HEK293 (cell line): Measurements from ENCODE around the gene TLR9.

Experiments used
- CTCF ChIA-PET: fragments of 350-600 bp; formaldehyde crosslinking; extraction: SDS; loops from one replicate; lab custom pipeline; 2021; ENCODE audit warnings: antibody characterized with exemption; lab: Yijun Ruan, JAX
- POLR2A ChIA-PET: fragments of 300-600 bp; formaldehyde crosslinking; extraction: SDS; loops from one replicate; lab custom pipeline; 2020; ENCODE audit warnings: antibody characterized with exemption, inconsistent platforms; lab: Yijun Ruan, JAX
- H3K27ac ChIP-seq: fragments of 200-500 bp; sonication (Bioruptor generic); 2 replicates; pipeline ENCODE4 v1.5.1; 2014; ENCODE audit warnings: low read depth, low read length, control low read depth, inconsistent platforms; ENCODE audit errors: extremely low read depth
- H3K36me3 ChIP-seq, 2 experiments: fragments of 200-500 bp in 1 of 2; sonication (Bioruptor generic) in 1 of 2; 1 replicate in 1 of 2; 2 replicates in 1 of 2; pipeline ENCODE4 v1.5.1; 2014 to 2017; ENCODE audit warnings: inconsistent platforms in 2 of 2, low read length in 2 of 2; ENCODE audit not compliant: control insufficient read depth in 2 of 2, insufficient read depth in 1 of 2
- H3K4me1 ChIP-seq: fragments of 200-500 bp; sonication (Bioruptor generic); 2 replicates; pipeline ENCODE4 v1.5.1; 2014; ENCODE audit warnings: mild to moderate bottlenecking, low read length, inconsistent platforms; ENCODE audit not compliant: control insufficient read depth, insufficient read depth
- H3K4me3 ChIP-seq: 2 replicates; pipeline ENCODE4 v1.5.1; 2011; ENCODE audit warnings: low read depth, mild to moderate bottlenecking, control low read depth, low read length, moderate library complexity
- H3K9me3 ChIP-seq: fragments of 200-500 bp; sonication (Bioruptor generic); 2 replicates; pipeline ENCODE4 v1.5.1; 2014; ENCODE audit warnings: low read depth, low read length, inconsistent platforms; ENCODE audit not compliant: control insufficient read depth, insufficient read depth
- AEBP2 ChIP-seq: fragments of 450-650 bp; formaldehyde crosslinking; IDR thresholded peaks from 2 replicates; pipeline ENCODE4 v1.5.1; 2016; ENCODE audit warnings: missing biosample characterization, missing genetic modification characterization, borderline replicate concordance
- KLF8 ChIP-seq: fragments of 450-650 bp; formaldehyde crosslinking; IDR thresholded peaks from 2 replicates; pipeline ENCODE4 v1.5.1; 2016; ENCODE audit warnings: missing biosample characterization, missing genetic modification characterization
- MZF1 ChIP-seq: fragments of 450-650 bp; formaldehyde crosslinking; IDR thresholded peaks from 2 replicates; pipeline ENCODE4 v1.5.1; 2017; ENCODE audit warnings: missing biosample characterization, missing genetic modification characterization, borderline replicate concordance
- OVOL3 ChIP-seq: fragments of 450-650 bp; formaldehyde crosslinking; IDR thresholded peaks from 2 replicates; pipeline ENCODE4 v1.5.1; 2016; ENCODE audit warnings: missing biosample characterization, missing genetic modification characterization
- PRDM4 ChIP-seq: fragments of 450-650 bp; formaldehyde crosslinking; IDR thresholded peaks from 2 replicates; pipeline ENCODE4 v1.5.1; 2017; ENCODE audit warnings: missing biosample characterization, missing genetic modification characterization
- TRIM28 ChIP-seq: IDR thresholded peaks from 2 replicates; pipeline ENCODE4 v1.6.1; 2011; ENCODE audit warnings: low read length, control low read depth, borderline replicate concordance
- ZBTB11 ChIP-seq: fragments of 450-650 bp; formaldehyde crosslinking; conservative IDR thresholded peaks from 2 replicates; pipeline ENCODE4 v1.5.1; 2016; ENCODE audit warnings: low read depth, missing biosample characterization, missing genetic modification characterization
- ZNF121 ChIP-seq: fragments of 450-650 bp; formaldehyde crosslinking; IDR thresholded peaks from 2 replicates; pipeline ENCODE4 v1.5.1; 2016; ENCODE audit warnings: missing biosample characterization, missing genetic modification characterization
- ZNF132 ChIP-seq: fragments of 450-650 bp; formaldehyde crosslinking; IDR thresholded peaks from 2 replicates; pipeline ENCODE4 v1.5.1; 2017; ENCODE audit warnings: missing biosample characterization, missing genetic modification characterization, borderline replicate concordance
- ZNF214 ChIP-seq: fragments of 450-650 bp; formaldehyde crosslinking; IDR thresholded peaks from 2 replicates; pipeline ENCODE4 v1.5.1; 2017; ENCODE audit warnings: missing biosample characterization, mild to moderate bottlenecking, missing genetic modification characterization, borderline replicate concordance
- ZNF24 ChIP-seq: fragments of 450-650 bp; formaldehyde crosslinking; IDR thresholded peaks from 2 replicates; pipeline ENCODE4 v1.5.1; 2016; ENCODE audit warnings: missing biosample characterization, missing genetic modification characterization
- ZNF324 ChIP-seq: fragments of 450-650 bp; formaldehyde crosslinking; IDR thresholded peaks from 2 replicates; pipeline ENCODE4 v1.5.1; 2016; ENCODE audit warnings: missing biosample characterization, missing genetic modification characterization
- ZNF335 ChIP-seq: fragments of 450-650 bp; formaldehyde crosslinking; conservative IDR thresholded peaks from 2 replicates; pipeline ENCODE4 v1.5.1; 2016; ENCODE audit warnings: missing biosample characterization, missing genetic modification characterization
- ZNF354C ChIP-seq: fragments of 450-650 bp; formaldehyde crosslinking; IDR thresholded peaks from 2 replicates; pipeline ENCODE4 v1.5.1; 2016; ENCODE audit warnings: missing biosample characterization, missing genetic modification characterization, low read depth, borderline replicate concordance
- ZNF366 ChIP-seq: fragments of 450-650 bp; formaldehyde crosslinking; conservative IDR thresholded peaks from 2 replicates; pipeline ENCODE4 v1.5.1; 2016; ENCODE audit warnings: missing biosample characterization, missing genetic modification characterization
- ZNF394 ChIP-seq: fragments of 450-650 bp; formaldehyde crosslinking; IDR thresholded peaks from 2 replicates; pipeline ENCODE4 v1.5.1; 2016; ENCODE audit warnings: missing biosample characterization, missing genetic modification characterization, mild to moderate bottlenecking, moderate library complexity, borderline replicate concordance
- ZNF433 ChIP-seq: fragments of 450-650 bp; formaldehyde crosslinking; IDR thresholded peaks from 2 replicates; pipeline ENCODE4 v1.5.1; 2016; ENCODE audit warnings: missing biosample characterization, missing genetic modification characterization, low read depth
- ZNF514 ChIP-seq: fragments of 450-650 bp; formaldehyde crosslinking; IDR thresholded peaks from 2 replicates; pipeline ENCODE4 v1.5.1; 2016; ENCODE audit warnings: missing biosample characterization, missing genetic modification characterization
- ZNF548 ChIP-seq: fragments of 450-650 bp; formaldehyde crosslinking; IDR thresholded peaks from 2 replicates; pipeline ENCODE4 v1.5.1; 2016; ENCODE audit warnings: missing biosample characterization, missing genetic modification characterization
- ZNF626 ChIP-seq: fragments of 450-650 bp; sonication (Bioruptor Pico); formaldehyde crosslinking; IDR thresholded peaks from 2 replicates; pipeline ENCODE4 v1.5.1; 2018; ENCODE audit warnings: missing biosample characterization, missing genetic modification characterization, inconsistent platforms
- ZNF692 ChIP-seq: fragments of 450-650 bp; formaldehyde crosslinking; IDR thresholded peaks from 2 replicates; pipeline ENCODE4 v1.5.1; 2016; ENCODE audit warnings: missing biosample characterization, missing genetic modification characterization
- ZNF777 ChIP-seq: fragments of 450-650 bp; formaldehyde crosslinking; IDR thresholded peaks from 2 replicates; pipeline ENCODE4 v1.5.1; 2017; ENCODE audit warnings: missing biosample characterization, missing genetic modification characterization, borderline replicate concordance

TLR9 gene

GRCh38 chr3:52220380-52221026, 4.9 kb downstream of the TLR9 start (continued):
- TF ChIP-seq ZNF335 (tag by site-specific recombination) (0 out of 2 replicates have a peak, but pooled peaks have one; percentile 21), ZNF366 (tag by site-specific recombination) (peak; percentile 54; the same call in 1 of the 2 replicates), ZNF394 (tag by site-specific recombination) (peak; percentile 21; the same call in 1 of the 2 replicates)

- ChIA-PET CTCF (interaction anchor here (0.7 to 8.1 kb wide), 11 partner anchors 10 to 303 kb away, joined by 3 to 95 read pairs (median 10); no protein-coding TSS in a partner anchor), POLR2A (no interaction called here)
- no peak for TF ChIP-seq OVOL3 (tag by site-specific recombination)
- TF ChIP-seq ZNF324 (tag by site-specific recombination) = no peak
- TF ChIP-seq ZBTB11 (tag by site-specific recombination) = no peak
- TF ChIP-seq ZNF777 (tag by site-specific recombination) = no peak
- no peak for TF ChIP-seq ZNF354C (tag by site-specific recombination)
- no peak for TF ChIP-seq TRIM28
- H3K9me3 ChIP-seq = no peaks in the 10 kb centered on the region
- H3K4me1 ChIP-seq = no peaks in the 10 kb centered on the region
- no peak overlapping the region for H3K4me3 ChIP-seq
- peaks cover 0 to 20% of the 10 kb centered on the region in 2 experiments; a peak in 2 of 3 replicates for H3K36me3 ChIP-seq
- H3K27ac ChIP-seq = no peak overlapping the region
Observed at GRCh38 chr3:52218937-52219650, 6.4 kb downstream of the TLR9 start.

- no peaks in the 10 kb centered on the region for H3K9me3 ChIP-seq
- no peak overlapping the region for H3K4me3 ChIP-seq
- no peak overlapping the region for H3K27ac ChIP-seq
- peaks cover 0 to 26% of the 10 kb centered on the region in 2 experiments; a peak in 2 of 3 replicates for H3K36me3 ChIP-seq
- CTCF ChIA-PET = interaction anchor here (1.2 to 8.1 kb wide), 4 partner anchors 10 to 229 kb away, joined by 3 to 95 read pairs (median 25); no protein-coding TSS in a partner anchor
- no peaks in the 10 kb centered on the region for H3K4me1 ChIP-seq
- POLR2A ChIA-PET = no interaction called here
- TF ChIP-seq PRDM4 (tag by site-specific recombination) (no peak), ZNF24 (no peak), ZNF626 (no peak), ZNF121 (tag by site-specific recombination) (no peak), ZNF692 (tag by site-specific recombination) (no peak), MZF1 (tag by site-specific recombination) (no peak), ZNF214 (tag by site-specific recombination) (no peak), KLF8 (tag by site-specific recombination) (no peak), ZNF132 (no peak), AEBP2 (tag by site-specific recombination) (no peak), ZNF433 (tag by site-specific recombination) (no peak), ZNF548 (tag by site-specific recombination) (no peak), ZNF514 (tag by site-specific recombination) (no peak), TRIM28 (no peak)
Observed at GRCh38 chr3:52218454-52218853, 7.0 kb downstream of the TLR9 start.
